ENCODE measurements around the gene ADGRD2. TPM values are rescaled to one million over a fixed set of nuclear protein-coding genes. Genes with fewer than 3 reads are reported as not detected.
"Not testable (repeated sequence)": the region's sequence is repeated elsewhere in the genome, so short reads cannot be mapped to it uniquely, and the experiment has no call there.

ADGRD2 gene
- total RNA-seq, 1 experiment from 2014 or later, result not detected

DNA sequence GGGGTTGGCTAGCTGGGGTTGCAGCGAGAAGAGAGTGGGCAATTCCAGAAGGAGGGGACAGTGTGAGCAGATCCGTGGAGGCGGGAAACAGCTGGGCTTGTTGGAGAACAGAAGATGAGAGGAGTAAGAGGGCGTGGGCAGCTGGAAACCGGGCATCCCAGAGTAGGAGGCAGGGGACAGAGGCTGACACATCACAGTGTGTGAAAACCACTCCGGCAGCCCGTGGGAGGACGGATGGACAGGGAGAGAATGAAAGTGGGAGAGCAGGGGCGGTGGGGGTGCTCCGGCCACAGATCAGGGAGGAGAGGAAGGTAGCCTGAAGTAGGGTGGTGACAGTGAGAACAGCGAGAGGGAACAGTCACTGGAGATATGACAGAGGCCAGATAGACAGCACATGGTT is 26.7 kb upstream of the ADGRD2 start:
- TF ChIP-seq, protein P1, sequence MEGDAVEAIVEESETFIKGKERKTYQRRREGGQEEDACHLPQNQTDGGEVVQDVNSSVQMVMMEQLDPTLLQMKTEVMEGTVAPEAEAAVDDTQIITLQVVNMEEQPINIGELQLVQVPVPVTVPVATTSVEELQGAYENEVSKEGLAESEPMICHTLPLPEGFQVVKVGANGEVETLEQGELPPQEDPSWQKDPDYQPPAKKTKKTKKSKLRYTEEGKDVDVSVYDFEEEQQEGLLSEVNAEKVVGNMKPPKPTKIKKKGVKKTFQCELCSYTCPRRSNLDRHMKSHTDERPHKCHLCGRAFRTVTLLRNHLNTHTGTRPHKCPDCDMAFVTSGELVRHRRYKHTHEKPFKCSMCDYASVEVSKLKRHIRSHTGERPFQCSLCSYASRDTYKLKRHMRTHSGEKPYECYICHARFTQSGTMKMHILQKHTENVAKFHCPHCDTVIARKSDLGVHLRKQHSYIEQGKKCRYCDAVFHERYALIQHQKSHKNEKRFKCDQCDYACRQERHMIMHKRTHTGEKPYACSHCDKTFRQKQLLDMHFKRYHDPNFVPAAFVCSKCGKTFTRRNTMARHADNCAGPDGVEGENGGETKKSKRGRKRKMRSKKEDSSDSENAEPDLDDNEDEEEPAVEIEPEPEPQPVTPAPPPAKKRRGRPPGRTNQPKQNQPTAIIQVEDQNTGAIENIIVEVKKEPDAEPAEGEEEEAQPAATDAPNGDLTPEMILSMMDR (conservative IDR thresholded peaks at IDR 0.05; ENCODE audit: low read depth, low read length), result no peak
- TF ChIP-seq EZH2 (IDR thresholded peaks at IDR 0.05; ENCODE audit: borderline replicate concordance, low read depth, low read length, poor library complexity, severe bottlenecking), result no peak
- no peak overlapping the region for H3K27ac ChIP-seq (ENCODE audit: low read depth, low read length, poor library complexity, severe bottlenecking)
- H3K27me3 ChIP-seq (replicated peaks; ENCODE audit: insufficient read depth, low read depth, low read length, poor library complexity), result no peaks in the 10 kb centered on the region
- no peak for DNase-seq (ENCODE audit: low spot score)
- no peaks in the 10 kb centered on the region for H3K9me3 ChIP-seq (ENCODE audit: low read depth, low read length, poor library complexity, severe bottlenecking)
- no peaks in the 10 kb centered on the region for H3K36me3 ChIP-seq (ENCODE audit: insufficient read depth, low read length, poor library complexity, severe bottlenecking)
- no peaks in the 10 kb centered on the region for H3K4me1 ChIP-seq (ENCODE audit: insufficient read depth, low read length, poor library complexity, severe bottlenecking)
- CTCF ChIA-PET, result no interaction called here
- intact Hi-C loops (cut with micrococcal nuclease; ENCODE audit: unreplicated experiment), result no loop called here
- BruUV-seq (replicated peaks), result no TSS peak
- H3K4me3 ChIP-seq (ENCODE audit: low read depth, low read length, poor library complexity, severe bottlenecking), result no peak overlapping the region
- POLR2A ChIA-PET (ENCODE audit: low non-redundant PET), result no interaction called here

DNA sequence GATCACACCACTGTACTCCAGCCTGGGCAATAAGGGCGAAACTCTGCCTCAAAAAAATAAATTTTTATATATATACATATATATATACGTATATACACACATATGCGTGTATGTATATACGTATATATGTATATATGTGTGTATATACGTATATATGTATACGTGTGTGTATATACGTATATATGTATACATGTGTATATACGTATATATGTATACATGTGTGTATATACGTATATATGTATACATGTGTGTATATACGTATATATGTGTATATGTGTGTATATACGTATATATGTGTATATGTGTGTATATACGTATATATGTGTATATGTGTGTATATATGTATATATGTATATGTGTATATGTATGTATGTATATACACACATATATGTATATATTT is 24.5 kb upstream of the ADGRD2 start:
- DNase-seq (ENCODE audit: low spot score); H3K27me3 ChIP-seq (replicated peaks; ENCODE audit: insufficient read depth, low read depth, low read length, poor library complexity); H3K27ac ChIP-seq (ENCODE audit: low read depth, low read length, poor library complexity, severe bottlenecking); CTCF ChIA-PET; H3K9me3 ChIP-seq (ENCODE audit: low read depth, low read length, poor library complexity, severe bottlenecking); H3K4me1 ChIP-seq (ENCODE audit: insufficient read depth, low read length, poor library complexity, severe bottlenecking); BruUV-seq (replicated peaks); H3K4me3 ChIP-seq (ENCODE audit: low read depth, low read length, poor library complexity, severe bottlenecking); intact Hi-C loops (cut with micrococcal nuclease; ENCODE audit: unreplicated experiment); H3K36me3 ChIP-seq (ENCODE audit: insufficient read depth, low read length, poor library complexity, severe bottlenecking); POLR2A ChIA-PET (ENCODE audit: low non-redundant PET): not testable (repeated sequence)

DNA sequence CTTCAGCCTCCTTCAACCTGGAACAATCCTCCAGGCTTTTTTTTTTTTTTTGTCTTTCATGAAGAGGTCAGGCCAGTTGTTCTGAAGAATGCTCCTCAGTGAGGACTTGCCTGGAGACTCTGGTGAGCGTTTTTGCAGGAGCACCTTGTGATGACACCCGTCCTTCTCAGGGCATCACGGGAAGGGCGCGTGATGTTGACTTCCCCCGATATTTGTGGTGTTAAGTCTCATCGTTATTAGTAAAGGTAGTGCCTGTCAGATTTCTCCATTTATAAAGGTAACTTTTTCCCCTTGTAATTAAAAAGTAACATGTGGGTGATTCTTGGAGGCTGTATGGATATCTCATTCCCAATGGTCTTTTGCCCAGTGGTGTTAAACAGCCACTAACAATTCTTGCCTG is 23.9 kb upstream of the ADGRD2 start:
- ChIA-PET CTCF (no interaction called here), POLR2A (ENCODE audit: low non-redundant PET) (no interaction called here)
- H3K27ac ChIP-seq (ENCODE audit: low read depth, low read length, poor library complexity, severe bottlenecking), result no peak overlapping the region
- no TSS peak for BruUV-seq (replicated peaks)
- H3K36me3 ChIP-seq (ENCODE audit: insufficient read depth, low read length, poor library complexity, severe bottlenecking), result no peaks in the 10 kb centered on the region
- TF ChIP-seq EZH2 (IDR thresholded peaks at IDR 0.05; ENCODE audit: borderline replicate concordance, low read depth, low read length, poor library complexity, severe bottlenecking), result no peak
- TF ChIP-seq, protein P1 (conservative IDR thresholded peaks at IDR 0.05; ENCODE audit: low read depth, low read length), result no peak
- DNase-seq (ENCODE audit: low spot score), result no peak
- H3K27me3 ChIP-seq (replicated peaks; ENCODE audit: insufficient read depth, low read depth, low read length, poor library complexity), result no peaks in the 10 kb centered on the region
- H3K9me3 ChIP-seq (ENCODE audit: low read depth, low read length, poor library complexity, severe bottlenecking), result no peaks in the 10 kb centered on the region
- no peak overlapping the region for H3K4me3 ChIP-seq (ENCODE audit: low read depth, low read length, poor library complexity, severe bottlenecking)
- H3K4me1 ChIP-seq (ENCODE audit: insufficient read depth, low read length, poor library complexity, severe bottlenecking), result no peaks in the 10 kb centered on the region
- intact Hi-C loops (cut with micrococcal nuclease; ENCODE audit: unreplicated experiment), result no loop called here

DNA sequence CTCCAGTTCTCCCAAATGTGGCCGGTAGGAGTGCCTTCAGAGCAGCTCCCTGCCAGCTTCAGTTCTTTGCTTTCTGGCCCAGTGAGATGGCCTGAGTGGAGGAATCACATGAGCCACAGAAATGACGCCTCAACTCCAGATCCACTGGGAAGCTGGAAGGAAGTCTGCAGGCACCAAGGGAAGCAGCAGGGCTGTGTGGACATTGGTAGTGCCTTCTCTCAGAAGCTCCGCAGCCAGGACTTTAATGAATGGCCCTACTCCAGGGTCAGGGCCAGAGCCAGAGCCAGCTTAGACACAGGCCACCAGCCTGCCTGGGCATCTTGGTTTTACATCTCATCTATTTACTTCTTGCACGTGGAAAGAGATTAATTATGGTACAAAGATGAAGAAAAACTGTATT is 23.0 kb upstream of the ADGRD2 start:
- intact Hi-C loops (cut with micrococcal nuclease; ENCODE audit: unreplicated experiment), result no loop called here
- Histone ChIP-seq H3K27ac (ENCODE audit: low read depth, low read length, poor library complexity, severe bottlenecking) (no peak overlapping the region), H3K27me3 (replicated peaks; ENCODE audit: insufficient read depth, low read depth, low read length, poor library complexity) (no peaks in the 10 kb centered on the region), H3K36me3 (ENCODE audit: insufficient read depth, low read length, poor library complexity, severe bottlenecking) (no peaks in the 10 kb centered on the region), H3K4me1 (ENCODE audit: insufficient read depth, low read length, poor library complexity, severe bottlenecking) (no peaks in the 10 kb centered on the region), H3K9me3 (ENCODE audit: low read depth, low read length, poor library complexity, severe bottlenecking) (no peaks in the 10 kb centered on the region), H3K4me3 (ENCODE audit: low read depth, low read length, poor library complexity, severe bottlenecking) (no peak overlapping the region)
- BruUV-seq (replicated peaks), result no TSS peak
- TF ChIP-seq, protein P1 (conservative IDR thresholded peaks at IDR 0.05; ENCODE audit: low read depth, low read length), result no peak
- TF ChIP-seq EZH2 (IDR thresholded peaks at IDR 0.05; ENCODE audit: borderline replicate concordance, low read depth, low read length, poor library complexity, severe bottlenecking), result no peak
- POLR2A ChIA-PET (ENCODE audit: low non-redundant PET), result no interaction called here
- CTCF ChIA-PET, result no interaction called here
- DNase-seq (ENCODE audit: low spot score), result no peak

Data from A673 (cell line).